ENCODE measurements around the gene SERINC5.

GRCh38 chr5:80225189-80225933, 30.5 kb downstream of the SERINC5 start:
- TF ChIP-seq CTCF (IDR thresholded peaks at IDR 0.05; ENCODE audit: insufficient read depth, low read depth, low read length) (no peak), EZH2 (IDR thresholded peaks at IDR 0.05; ENCODE audit: insufficient read depth, low read length) (no peak)

All from astrocyte (in vitro differentiated cells and primary cell).